BJ (cell line): ENCODE measurements around the gene WFDC12. TPM values are rescaled to one million over a fixed set of nuclear protein-coding genes. Genes with fewer than 3 reads are reported as not detected.

Experiments used
- CTCF ChIA-PET: fragments of 350-600 bp; formaldehyde crosslinking; extraction: SDS; loops from one replicate; lab custom pipeline; 2021; ENCODE audit warnings: antibody characterized with exemption, inconsistent platforms; lab: Yijun Ruan, JAX
- POLR2A ChIA-PET: fragments of 300-600 bp; sonication (Branson Sonifier 250); formaldehyde crosslinking; extraction: SDS; loops from one replicate; lab custom pipeline; 2021; ENCODE audit warnings: antibody characterized with exemption; lab: Charles Lee
- DNase-seq: peaks from one replicate; pipeline ENCODE4 v3.0.0-alpha.2; 2011; ENCODE audit warnings: low read depth
- H3K27me3 ChIP-seq: 2 replicates; pipeline ENCODE4 v1.6.0; 2011; ENCODE audit warnings: low read length; ENCODE audit not compliant: control insufficient read depth, insufficient read depth
- H3K36me3 ChIP-seq: 2 replicates; pipeline ENCODE4 v1.5.1; 2011; ENCODE audit warnings: low read length; ENCODE audit not compliant: control insufficient read depth, insufficient read depth
- H3K4me3 ChIP-seq: 2 replicates; pipeline ENCODE4 v1.5.1; 2011; ENCODE audit warnings: low read depth, mild to moderate bottlenecking, control low read depth, low read length
- polyA plus RNA-seq: library from polyadenylated mRNA; depleted of rRNA; stranded (reverse); fragments of >200 nt; gene quantifications from 2 replicates; pipeline ENCODE4 v1.2.3, GENCODE V29; 2011
- TF ChIP-seq, protein P1 (sequence below): IDR thresholded peaks from 2 replicates; pipeline ENCODE4 v1.5.1; 2011; ENCODE audit warnings: low read depth, mild to moderate bottlenecking, control low read depth, inconsistent platforms, low read length, moderate library complexity; ENCODE audit not compliant: insufficient read depth

WFDC12 gene
- polyA plus RNA-seq, 1 experiment = not detected

GRCh38 chr20:45111799-45112471 lies 12.3 kb downstream of the WFDC12 start:
- no peak overlapping the region for H3K4me3 ChIP-seq
- TF ChIP-seq, protein P1, sequence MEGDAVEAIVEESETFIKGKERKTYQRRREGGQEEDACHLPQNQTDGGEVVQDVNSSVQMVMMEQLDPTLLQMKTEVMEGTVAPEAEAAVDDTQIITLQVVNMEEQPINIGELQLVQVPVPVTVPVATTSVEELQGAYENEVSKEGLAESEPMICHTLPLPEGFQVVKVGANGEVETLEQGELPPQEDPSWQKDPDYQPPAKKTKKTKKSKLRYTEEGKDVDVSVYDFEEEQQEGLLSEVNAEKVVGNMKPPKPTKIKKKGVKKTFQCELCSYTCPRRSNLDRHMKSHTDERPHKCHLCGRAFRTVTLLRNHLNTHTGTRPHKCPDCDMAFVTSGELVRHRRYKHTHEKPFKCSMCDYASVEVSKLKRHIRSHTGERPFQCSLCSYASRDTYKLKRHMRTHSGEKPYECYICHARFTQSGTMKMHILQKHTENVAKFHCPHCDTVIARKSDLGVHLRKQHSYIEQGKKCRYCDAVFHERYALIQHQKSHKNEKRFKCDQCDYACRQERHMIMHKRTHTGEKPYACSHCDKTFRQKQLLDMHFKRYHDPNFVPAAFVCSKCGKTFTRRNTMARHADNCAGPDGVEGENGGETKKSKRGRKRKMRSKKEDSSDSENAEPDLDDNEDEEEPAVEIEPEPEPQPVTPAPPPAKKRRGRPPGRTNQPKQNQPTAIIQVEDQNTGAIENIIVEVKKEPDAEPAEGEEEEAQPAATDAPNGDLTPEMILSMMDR = peak; percentile 62
- POLR2A ChIA-PET = no interaction called here
- no peak for DNase-seq
- peaks cover 14% of the 10 kb centered on the region for H3K27me3 ChIP-seq
- CTCF ChIA-PET = interaction anchor here (0.6 to 4.6 kb wide), 30 partner anchors 9 to 200 kb away, joined by 3 to 59 read pairs (median 6); partner anchors contain the start of genes KCNS1, MATN4, STK4 and WFDC12
- H3K36me3 ChIP-seq = no peaks in the 10 kb centered on the region

- POLR2A ChIA-PET = no interaction called here
- H3K36me3 ChIP-seq = no peaks in the 10 kb centered on the region
- no peak overlapping the region for H3K4me3 ChIP-seq
- TF ChIP-seq, protein P1 = no peak
- peaks cover 14% of the 10 kb centered on the region for H3K27me3 ChIP-seq
- no peak for DNase-seq
- CTCF ChIA-PET = interaction anchor here (0.7 to 4.6 kb wide), 25 partner anchors 8 to 252 kb away, joined by 3 to 59 read pairs (median 7); partner anchors contain the start of genes KCNS1, MATN4, STK4 and SYS1
These were observed 13.0 kb downstream of the WFDC12 start for GRCh38 chr20:45111285-45111684.

GRCh38 chr20:45110301-45110700 lies 14.0 kb downstream of the WFDC12 start:
- ChIA-PET CTCF (interaction anchor here (0.6 to 4.6 kb wide), 11 partner anchors 10 to 240 kb away, joined by 3 to 59 read pairs (median 7); partner anchors contain the start of gene KCNS1), POLR2A (interaction anchor here (0.6 kb wide), 1 partner anchor 47 kb away, joined by 8 read pairs; no protein-coding TSS in a partner anchor)
- no peak for DNase-seq
- TF ChIP-seq, protein P1 = no peak
- H3K27me3 ChIP-seq = peaks cover 12% of the 10 kb centered on the region
- no peaks in the 10 kb centered on the region for H3K36me3 ChIP-seq
- no peak overlapping the region for H3K4me3 ChIP-seq

- Histone ChIP-seq H3K27me3 (peaks cover 6% of the 10 kb centered on the region), H3K4me3 (no peak overlapping the region), H3K36me3 (no peaks in the 10 kb centered on the region)
- ChIA-PET POLR2A (no interaction called here), CTCF (interaction anchor here (0.9 to 4.6 kb wide), 9 partner anchors 9 to 184 kb away, joined by 3 to 59 read pairs (median 21); partner anchors contain the start of gene KCNS1)
- TF ChIP-seq, protein P1 = no peak
- no peak for DNase-seq
These were observed 14.6 kb downstream of the WFDC12 start for GRCh38 chr20:45109634-45110033.

- no peak overlapping the region for H3K4me3 ChIP-seq
- no peak for DNase-seq
- TF ChIP-seq, protein P1 = no peak
- CTCF ChIA-PET = interaction anchor here (0.6 to 4.8 kb wide), 7 partner anchors 9 to 189 kb away, joined by 3 to 46 read pairs (median 9); no protein-coding TSS in a partner anchor
- POLR2A ChIA-PET = no interaction called here
- H3K27me3 ChIP-seq = no peaks in the 10 kb centered on the region
- H3K36me3 ChIP-seq = no peaks in the 10 kb centered on the region
These were observed 18.9 kb downstream of the WFDC12 start for GRCh38 chr20:45105317-45105716.
